HG02973 (cell line): ENCODE data around the gene MMP25.
A peak's percentile ranks its signal among the peaks of the same experiment; 100 is the strongest.

Experiments used
- ATAC-seq: cut with Tn5 transposase; IDR thresholded peaks from one replicate; pipeline ENCODE4 v1.9.1; 2021; ENCODE audit warnings: moderate library complexity; ENCODE audit not compliant: unreplicated experiment

Gene MMP25

DNA sequence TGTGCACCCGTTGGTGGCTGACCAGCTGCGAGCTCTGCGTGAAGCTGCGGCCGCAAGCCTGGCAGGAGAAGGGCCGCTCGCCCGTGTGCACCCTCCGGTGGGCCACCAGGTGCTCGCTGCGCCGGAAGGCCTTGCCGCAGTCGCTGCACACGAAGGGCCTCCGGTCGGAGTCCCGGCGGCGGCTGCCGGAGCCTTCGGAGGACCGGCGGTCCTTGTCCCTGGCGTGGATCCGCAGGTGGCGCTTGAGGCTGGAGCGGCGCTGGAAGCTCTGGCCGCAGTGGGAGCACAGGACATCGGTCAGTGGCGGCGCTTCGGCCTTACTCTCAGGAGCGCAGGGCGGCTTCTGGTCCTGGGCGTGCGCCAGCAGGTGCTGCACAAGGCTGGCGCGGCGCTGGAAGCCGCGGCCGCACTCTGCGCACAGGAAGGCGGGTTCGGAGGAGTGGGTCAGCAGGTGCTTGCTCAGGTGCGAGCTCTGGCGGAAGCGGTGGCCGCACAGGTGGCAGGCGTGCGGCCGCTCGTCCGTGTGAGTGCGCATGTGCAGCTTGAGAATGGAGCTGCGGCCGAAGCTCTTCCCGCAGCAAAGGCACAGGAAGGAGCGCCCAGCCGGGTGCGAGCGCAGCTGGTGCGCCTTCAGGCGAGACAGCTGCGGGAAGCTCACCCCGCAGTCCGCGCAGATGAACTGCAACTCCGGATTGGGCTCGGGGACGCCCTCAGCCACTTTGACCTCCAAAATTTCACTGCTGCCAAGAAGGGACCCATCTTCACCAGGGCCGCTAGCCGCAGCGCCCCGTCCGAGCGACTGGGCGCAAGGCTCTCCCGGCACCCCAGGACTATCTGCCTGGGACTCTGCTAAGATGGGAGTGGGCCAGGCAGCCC is 43.6 kb downstream of the MMP25 start:
- no peak for ATAC-seq

- ATAC-seq: no peak
These were observed 45.2 kb downstream of the MMP25 start for GRCh38 chr16:3091551-3091950.

GRCh38 chr16:3092501-3092941 is 46.2 kb downstream of the MMP25 start:
- no peak for ATAC-seq

- ATAC-seq: no peak
These were observed 48.1 kb downstream of the MMP25 start for GRCh38 chr16:3094289-3095027.

DNA sequence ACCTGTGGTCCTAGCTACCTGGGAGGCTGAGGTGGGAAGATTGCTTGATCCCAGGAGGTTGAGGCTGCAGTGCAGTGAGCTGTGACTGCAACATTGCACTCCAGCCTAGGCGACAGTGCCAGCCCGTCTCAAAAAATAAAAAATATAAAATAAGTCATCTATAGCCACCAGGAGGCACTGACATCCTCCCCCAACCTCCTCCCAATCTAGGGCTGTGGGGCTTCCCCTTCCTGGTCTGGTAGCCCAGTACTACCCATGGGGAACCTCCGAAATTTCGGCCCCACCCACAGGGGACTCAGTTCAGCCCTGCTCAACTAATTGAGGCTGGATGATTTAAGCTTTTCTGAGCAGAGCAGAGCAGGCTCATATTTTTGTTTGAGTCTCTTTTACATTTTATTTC is 49.5 kb downstream of the MMP25 start:
- ATAC-seq: peak; percentile 42

- no peak for ATAC-seq
These were observed 50.0 kb downstream of the MMP25 start for GRCh38 chr16:3096362-3096761.

DNA sequence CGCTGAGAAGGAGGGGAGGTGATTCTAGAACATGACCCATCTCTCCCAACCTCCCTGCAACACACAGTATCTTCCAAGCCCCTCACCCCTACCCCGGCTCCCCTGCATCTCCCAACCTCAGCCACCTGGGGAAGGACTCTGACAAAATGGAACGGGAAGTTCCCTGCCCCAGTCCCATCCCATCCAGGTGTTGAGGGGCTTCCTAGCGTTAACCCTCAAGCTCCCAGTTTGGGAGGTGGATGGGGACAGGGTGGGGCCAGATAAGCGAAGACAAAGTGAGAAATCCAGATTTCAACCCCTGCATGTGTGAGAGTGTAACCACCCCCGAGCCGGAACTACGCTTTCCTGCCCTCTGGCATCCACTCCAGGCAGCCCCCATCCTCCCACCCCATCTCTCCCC is 50.9 kb downstream of the MMP25 start:
- ATAC-seq: no peak

- no peak for ATAC-seq
These were observed 52.4 kb downstream of the MMP25 start, which contains the start of gene ZSCAN10 for GRCh38 chr16:3098459-3099394. Gene ZSCAN10 (minus strand): TSS chr16:3099294. CDS start chr16:3092937, 6,357 bp downstream.

DNA sequence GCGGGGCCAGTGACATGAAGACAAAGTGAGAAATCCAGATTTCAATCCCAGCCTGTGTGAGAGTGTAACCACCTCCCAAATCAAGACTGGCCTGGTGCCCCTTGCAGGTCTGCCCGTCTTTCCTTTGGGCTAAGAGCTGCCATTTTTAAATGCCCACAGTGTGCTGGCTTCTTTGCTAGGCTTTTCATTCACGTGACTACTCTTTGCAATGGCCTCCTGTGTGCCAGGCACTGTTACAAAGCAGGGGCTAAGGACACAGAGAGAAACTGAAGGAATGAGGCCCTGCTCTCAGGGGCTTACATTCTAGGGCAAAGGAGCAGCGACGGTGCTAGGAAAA is 53.0 kb downstream of the MMP25 start:
- ATAC-seq: no peak

DNA sequence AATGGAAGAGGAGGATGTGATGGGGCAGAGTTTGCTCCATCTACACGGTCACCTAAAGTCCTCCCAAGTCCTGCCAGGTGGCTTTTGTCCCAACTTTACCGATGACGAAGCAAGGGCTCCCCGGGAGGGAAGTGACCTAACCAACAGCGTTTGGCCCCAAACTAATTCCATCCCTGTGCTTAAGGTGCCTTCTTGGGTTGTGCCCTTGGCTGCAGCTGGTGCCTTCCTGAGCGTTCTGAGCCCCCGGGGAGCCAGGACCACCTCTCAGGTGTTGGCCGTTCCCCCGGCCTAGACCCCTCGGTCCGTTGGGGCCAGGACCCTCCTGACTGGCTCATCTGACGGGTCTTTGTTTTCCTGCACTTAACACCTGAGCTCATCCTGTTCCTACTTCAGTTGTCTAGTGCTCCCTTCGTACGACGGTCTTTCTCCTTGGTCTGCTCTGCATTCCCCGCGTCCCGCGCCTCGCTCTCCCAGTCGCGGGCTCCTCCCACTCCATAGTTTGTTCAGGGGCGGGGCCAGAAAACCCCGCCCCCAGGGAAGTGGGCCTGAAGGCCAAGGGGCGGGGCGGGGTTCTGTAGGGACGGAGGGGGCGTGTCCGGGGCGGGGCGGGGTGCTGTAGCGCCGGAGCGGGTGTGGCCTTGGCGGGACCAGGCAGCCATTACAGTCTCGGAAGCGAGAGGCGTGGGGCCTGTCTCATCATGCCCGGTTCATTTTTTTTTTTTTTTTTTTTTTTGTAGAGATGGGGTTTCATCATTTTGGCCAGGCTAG is 53.6 kb downstream of the MMP25 start:
- peak; percentile 51 for ATAC-seq

GRCh38 chr16:3101018-3101840 is 54.9 kb downstream of the MMP25 start:
- ATAC-seq: no peak

GRCh38 chr16:3101841-3102470 is 55.6 kb downstream of the MMP25 start:
- ATAC-seq: no peak

DNA sequence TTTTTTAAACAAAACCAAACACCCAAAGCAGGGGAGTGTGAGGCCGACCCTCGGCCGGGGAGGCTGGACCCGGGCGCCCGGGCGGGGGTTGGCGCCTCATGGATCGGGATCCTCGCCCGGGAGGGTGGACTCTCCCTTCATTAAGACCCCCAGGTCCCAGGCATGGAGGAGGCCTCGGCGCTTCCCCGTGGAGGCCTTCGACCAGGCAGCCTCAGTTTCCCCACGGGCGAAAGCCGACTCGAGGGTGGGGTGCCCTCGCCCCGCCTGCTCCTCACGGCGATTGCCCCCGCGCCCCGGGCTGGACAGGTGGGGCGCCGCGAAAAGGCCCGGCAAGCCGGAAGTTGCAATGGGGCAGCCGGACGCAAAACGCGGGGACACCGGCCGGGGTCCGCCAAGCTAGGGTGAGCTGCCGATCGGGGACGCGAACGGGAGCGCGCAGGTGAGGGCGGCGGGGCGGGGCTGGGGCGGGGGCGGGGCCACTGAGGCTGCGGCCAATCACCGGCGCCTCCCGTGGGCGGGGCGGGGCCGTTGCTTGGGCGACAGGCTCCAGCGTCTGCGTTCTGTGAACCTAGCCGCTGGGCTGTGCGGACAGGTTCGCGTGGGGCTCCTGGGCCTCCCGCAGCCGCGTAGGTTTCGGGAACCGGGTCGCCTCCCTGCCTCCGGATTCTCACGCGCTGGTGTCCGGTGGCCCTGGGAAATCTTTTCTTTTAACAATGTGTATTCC is 60.0 kb downstream of the MMP25 start:
- ATAC-seq: peak; percentile 77
